Activated effector memory CD4-positive, alpha-beta T cell treated with anti-CD3 and anti-CD28 coated beads, Interleukin-2, amount 50 U/mL, for 16 hours (primary cell): ENCODE measurements around the gene MITF.
"Not testable (repeated sequence)": the region's sequence is repeated elsewhere in the genome, so short reads cannot be mapped to it uniquely, and the experiment has no call there.

Source experiments
- DNase-seq: peaks from one replicate; pipeline ENCODE4 v3.0.0-alpha.2; 2020

MITF gene

DNA sequence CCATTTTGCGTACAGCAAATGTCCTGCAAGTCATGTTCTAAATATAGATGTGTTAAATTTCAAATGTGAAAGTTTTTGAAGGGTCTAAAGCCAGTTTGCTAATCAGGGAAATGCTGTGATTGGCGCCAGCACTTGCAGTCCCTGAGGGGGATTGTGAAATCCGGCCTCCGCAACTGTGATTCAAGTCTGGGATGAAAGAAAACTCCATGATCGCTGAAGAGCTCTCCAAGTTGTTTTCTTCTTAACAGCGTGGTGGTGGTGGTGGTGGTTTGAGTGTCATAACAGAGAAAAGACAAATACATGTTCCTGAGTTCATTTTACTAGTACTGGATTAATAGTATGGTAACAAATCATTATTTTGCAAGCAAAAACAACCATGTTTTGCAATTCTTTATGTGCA lies 51.8 kb downstream of the MITF start:
- DNase-seq, result no peak

DNA sequence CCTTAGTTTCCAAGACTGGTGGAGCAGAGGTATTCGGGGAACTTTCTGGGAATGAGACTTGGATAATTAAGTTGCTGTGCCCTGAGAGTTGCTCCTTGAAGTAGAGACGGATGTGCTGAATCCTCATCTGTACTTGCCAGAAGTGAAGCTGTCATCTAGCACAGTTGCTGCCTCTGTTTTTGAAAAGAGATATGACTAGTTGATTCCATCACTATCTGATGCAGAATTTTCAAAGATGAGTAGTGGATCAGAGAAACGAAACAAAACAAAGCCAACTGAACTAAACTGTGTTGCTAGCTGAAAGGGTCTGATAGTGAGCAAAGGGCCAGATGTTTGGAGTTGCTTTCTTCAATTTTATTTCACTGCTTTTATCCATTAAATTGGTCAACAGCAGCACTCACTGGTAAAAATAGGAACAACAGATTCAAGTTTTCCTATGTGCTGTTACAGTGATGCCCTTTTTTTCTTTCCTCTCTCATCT lies 52.7 kb downstream of the MITF start:
- no peak for DNase-seq

DNA sequence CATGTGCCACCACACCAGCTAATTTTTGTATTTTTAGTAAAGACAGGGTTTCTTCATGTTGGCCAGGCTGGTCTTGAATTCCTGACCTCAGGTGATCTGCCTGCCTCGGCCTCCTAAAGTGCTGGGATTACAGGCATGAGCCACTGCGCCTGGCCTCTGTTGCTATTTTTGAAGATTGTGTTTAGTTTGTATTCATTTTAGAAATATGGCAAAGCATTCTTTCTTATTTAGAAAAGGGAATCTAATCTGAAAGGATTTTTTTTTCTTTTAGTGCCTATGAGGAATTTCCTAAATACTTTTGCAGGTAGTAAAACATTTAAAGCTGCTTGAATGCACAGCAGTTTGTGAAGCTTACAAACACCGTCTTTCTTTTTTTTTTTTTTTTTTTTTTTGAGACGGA lies 56.9 kb downstream of the MITF start:
- not testable (repeated sequence) for DNase-seq

DNA sequence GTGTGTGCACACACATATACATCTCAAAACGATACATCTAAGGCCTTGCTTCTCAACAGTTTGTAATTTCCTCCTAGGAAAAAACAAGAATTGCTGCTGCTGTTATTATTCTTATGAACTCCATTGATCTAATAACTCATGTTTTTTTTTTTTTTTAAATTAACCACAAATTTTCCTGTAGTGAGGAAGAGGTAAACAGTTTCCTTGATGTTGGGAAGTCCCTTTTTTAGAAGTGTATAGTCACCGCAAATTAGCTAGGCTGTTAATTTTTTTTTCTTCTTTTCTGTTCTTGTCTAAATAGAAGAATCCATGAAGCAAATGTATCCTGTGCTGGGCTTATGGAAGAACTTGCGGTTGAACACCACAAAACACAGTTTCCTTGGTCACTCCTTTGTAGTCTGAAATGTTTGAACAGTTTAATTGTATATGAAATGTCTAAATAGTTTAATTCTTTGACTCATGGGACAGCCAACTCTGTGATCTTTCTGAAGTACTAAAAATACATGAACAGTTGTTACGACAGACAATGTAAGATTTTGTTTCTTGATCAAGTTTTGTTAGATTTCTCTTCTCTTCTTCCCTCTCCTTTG lies 64.5 kb downstream of the MITF start:
- no peak for DNase-seq

DNA sequence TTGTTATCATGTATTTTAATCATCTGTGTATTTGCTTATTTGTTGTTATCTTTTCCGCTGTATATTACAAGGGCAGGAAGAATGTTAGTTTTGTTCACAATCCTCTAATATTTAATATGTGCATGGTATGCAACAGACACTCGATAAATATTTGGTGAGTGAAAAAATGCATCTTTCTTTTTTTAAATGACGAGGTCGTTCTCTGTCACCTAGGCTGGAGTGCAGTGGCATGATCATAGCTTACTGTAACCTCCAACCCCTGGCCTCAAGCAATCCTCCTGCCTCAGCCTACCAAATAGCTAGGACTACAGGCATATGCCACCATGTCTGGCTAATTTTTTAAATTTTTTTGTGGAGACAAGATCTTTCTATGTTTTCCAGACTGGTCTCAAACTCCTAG lies 66.2 kb downstream of the MITF start:
- no peak for DNase-seq

DNA sequence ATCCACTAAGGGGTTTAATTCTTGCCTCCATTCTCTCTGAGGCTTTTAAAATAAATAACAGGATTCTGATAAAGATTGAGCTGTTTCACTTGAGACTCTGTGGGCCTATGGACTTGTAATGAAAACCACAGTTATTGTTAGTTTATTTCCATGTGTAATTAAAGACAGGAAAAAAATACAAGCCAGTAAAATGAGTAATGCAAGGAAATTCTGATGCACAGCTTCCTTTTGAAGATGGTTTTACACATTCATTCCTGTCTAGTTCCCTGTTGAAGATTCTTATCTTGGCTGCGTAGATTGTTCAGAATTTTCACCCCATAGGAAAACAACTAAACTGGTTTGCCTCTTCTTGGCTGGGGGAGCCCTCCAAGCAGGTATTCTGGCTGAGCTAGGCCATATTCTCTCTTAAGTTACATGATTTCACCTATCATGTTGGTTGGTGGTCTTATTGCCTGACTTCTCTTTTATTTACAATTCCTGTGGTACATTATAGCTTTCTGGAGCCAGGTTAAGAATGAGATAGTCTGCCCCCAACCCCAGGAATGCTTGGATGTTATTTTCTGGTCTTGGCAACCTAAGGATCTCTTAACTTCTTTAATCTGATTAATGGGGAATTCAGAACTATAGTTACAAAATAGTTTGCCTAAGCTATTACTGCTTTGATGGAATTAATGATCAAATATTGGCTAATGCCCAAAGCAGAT lies 67.6 kb downstream of the MITF start:
- no peak for DNase-seq

DNA sequence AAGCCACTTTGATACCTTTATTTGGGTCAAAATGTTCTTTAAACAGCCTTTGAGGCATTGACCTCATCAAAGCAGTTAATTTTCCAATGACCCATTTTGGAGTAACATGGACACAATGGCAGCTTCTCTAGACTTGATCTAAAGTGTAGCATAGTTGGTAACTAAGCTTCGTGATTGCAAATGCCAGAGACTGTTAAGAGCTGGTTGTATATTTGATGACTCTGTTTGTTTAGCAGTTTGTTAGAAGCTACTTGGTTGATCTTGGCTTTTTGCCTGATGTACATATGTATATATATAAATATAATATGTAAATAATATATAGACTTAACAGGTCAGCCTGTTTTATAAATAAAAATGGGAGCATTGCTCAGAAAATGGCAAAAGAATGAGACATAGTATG lies 68.4 kb downstream of the MITF start:
- no peak for DNase-seq

DNA sequence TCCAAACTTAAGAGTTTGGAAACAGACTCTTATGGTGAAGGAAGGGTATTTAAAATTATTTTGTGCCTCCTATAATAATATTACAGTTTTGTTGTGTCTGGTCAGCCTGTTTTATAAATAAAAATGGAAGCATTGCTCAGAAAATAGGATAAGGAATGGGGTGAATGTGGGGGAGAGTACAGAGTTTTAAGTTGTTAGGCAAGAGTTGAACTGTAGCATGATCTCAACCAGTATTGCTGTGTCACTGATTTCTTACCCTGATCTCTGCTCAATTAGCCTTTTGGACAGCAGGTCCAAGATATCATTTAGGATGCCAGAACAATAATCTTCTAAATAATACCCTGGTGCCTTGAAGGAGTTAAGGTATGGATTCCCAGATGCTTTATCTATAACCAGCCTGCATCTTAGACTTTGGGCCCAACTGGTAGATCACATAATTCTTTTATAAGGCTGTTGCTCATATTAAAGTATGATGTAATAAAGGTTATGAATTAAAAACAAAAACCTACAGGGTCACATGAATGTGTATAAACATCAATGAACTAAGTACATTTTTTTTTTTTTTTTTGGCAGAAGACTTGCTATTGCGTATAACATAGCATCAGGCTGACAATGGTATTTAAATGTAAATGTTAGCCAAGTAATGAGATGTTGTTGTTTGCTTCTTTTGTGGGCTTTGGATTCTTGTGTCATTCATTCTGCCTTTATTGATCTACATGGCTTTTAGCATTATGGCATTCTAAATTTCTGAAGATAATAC lies 70.0 kb downstream of the MITF start:
- DNase-seq, result no peak

DNA sequence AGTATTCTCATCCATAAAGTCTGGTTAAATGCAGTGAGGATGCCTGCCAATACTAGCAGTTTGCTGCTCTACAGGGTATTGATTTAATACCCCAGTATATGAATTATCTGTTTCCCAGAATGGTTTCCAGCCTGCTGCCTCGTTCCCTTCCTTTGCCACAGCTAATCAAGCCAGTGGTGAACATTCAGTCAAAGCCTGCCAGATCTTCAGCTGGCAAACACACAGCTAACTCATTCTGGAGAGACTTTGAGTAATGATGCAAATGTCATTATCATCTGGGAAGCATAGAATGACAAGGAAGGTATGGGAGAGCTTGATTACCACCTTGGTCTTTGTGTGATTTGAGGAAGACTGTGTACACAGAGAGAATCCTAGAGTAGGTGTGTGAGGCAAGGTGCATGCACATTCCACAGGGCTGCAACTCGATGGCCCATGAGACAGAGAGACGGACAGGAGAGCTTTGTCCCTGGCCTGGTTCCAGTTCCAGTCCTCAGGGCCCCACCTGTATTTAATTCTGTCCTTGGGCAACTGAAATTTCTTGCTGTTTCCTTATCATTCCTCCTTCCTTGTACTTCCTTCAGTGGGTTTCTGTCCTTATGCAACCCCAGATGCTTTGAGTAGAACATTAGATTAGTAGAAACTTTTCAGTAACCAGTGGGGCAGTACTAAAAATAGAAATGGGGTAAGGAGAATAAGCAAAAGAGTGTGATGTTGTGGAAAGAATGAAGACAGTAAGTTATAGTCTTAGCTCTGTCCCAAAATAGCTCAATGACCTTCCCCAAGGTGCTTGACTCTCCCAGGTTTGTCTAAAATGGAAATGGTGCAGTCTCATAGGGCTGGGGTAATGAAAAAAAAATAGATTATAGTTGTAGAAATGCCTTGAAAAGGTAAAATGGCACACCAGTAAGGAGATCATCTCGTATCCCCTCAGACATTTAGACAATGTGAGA lies 72.5 kb downstream of the MITF start:
- no peak for DNase-seq

DNA sequence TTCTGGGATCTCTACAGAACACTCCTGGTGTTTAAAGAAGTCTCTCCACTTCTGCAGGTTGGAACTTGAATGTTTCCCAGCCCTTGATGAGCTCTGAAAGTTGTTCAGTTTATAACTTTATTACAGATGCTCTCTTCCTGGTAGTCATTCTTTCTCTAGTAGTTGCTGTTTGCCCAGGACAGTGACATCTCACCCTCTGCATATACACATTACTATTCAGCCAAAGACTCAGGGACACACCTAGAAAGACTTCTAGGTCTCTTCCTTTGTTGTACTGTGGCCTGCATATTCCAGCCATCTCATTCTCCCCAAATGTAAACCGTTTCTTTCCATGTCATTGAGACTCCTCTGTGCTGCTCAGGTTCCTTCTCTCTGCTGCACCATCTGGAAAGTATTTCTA lies 76.7 kb downstream of the MITF start:
- DNase-seq, result no peak

DNA sequence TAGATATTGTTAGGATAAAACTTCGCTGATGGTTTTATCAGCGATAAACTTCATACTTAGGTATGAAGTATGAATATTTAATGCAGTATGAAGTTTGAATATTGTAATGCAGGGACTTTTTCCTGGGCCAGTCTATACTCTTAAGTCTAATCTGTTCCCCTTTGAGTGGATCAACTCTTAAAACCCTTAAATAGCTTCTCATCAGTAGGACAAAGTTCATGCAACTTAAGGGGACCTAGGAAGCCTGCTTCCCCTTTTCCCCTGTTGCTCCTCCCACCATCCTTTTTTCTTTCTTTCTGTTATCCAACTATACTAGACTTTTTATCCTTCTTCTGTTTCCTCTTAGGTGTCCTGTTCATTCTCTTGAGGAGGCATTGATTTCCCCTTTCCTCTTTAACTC lies 78.7 kb downstream of the MITF start:
- DNase-seq, result no peak

DNA sequence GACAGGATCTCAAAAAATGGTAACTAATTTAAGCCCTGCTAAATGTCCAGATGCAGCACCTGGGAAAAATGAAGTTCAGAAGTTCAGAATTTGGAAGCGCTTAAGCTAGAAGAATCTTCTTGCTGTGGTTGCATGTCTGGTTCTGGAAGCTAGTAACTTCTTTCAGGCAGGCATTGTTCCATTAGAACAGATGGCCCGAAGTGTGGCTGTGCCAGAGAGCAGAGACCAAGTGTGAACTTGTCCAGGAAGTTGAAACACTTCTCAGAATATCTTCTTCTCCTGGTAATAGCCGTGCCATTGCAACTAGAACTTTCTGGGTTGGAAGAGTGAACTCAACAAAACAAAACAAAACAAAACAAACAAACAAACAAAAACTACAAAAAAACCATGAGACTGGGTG lies 80.0 kb downstream of the MITF start:
- DNase-seq, result no peak

DNA sequence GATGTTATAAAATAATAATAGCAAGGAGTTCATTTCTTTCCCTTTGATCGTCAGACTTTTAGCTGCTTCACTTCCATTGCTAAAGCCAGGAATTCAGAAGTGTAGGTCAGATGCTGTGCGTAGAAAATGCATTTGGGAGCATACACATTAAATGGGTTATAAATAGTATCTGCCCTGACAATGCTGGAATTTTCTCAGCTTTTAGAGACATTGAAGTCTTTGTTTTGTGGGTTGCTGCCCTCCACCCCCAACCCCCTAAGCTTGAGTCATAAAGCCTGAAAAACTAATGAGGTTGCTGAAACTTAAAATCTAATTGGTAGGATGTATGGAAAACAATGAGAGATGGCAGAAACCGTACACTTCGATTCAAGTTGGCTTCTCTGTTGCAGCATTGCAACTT lies 81.9 kb downstream of the MITF start:
- DNase-seq, result no peak

DNA sequence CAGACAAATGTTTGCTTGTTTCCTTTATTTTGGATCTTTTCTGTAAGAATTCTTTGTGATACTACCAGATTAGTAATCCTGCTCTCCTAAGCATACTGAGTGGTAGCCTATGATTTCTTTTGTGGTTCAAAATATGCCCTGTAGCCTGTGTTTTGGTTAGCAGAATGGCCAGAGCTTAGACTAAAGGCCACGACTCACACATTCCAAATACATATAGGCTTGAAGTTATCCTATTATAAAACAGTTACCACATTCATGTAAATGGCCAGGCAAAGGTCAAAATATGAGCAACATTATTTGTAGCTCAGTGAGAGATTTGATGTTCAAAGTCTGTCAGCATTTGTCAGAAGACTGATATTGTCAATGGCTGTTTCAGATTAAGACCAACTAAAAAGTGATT lies 84.5 kb downstream of the MITF start:
- DNase-seq, result no peak

DNA sequence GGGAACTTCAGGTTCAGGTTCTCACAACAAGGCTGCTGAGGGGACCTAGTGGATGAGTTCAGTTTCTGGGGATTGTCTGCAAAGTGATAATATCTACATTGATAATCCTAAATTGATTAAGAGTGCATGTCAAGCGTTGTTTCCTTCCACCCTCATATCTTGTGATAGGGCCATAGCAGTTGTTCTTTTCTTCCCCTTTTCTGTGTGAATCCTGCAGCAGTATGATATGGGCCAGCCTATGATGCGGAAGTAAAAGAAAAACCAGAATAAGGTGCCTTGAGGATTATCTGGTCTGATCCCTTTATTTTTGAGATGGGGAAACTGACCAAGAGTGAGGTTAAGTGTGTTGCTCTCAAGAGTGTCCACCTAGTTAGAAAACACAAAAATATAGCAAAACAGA lies 86.2 kb downstream of the MITF start:
- DNase-seq, result no peak

DNA sequence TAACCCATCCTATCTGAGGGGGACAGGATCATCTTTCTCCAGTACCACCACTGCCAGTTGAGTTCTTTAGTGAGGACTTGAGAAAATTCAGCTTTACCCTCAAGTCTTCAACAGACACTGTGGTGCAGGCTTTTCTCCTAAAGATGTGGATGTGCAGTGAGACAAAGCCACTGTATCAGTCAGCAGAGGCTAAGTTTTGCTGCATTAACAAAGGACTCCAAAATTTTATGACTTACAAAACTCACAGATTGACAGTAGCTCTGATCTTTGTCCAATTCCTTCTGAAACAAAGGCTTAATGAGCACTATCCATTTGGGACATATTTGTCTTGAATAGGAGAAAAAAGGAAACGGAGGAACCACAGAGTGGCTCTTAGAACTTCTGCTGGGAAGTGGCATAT lies 87.9 kb downstream of the MITF start:
- DNase-seq, result no peak

DNA sequence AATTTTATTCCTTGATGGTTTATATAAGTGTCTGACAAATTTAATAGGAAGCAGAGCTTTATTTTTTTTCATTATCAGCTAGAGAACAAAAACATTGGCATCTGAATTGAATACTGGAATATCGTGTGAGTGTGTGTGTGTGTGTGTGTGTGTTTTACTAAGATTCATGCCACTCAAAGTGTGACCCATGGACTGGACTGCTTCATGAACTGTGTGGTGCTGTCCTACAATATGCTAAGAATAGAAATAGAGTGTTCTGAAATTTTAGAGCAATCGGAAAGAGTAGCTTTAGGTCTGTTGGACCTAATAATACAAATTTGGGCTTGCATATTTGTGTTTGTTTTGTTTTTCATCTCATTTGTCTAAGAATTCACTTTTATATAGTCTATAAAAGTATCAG lies 89.6 kb downstream of the MITF start:
- no peak for DNase-seq

DNA sequence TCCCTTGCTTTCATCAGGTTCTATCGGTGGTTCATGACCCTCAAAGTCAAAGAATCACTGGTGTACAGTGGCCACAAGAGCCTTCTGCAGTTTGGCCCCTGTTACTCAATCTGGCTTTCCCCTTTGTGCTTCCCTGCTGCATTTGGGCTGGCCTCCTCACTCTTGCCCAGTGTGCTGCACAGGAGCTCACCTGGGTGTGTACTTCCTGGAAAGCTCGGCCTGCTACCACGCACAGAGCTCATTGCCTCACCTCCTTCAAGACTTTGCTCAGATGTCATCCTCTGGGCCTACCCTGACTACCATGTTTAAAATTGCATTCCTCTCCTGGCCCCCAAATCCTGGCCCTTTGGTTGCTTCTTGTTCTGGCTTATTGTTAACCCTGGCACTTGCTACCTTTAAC lies 90.9 kb downstream of the MITF start:
- DNase-seq, result no peak

DNA sequence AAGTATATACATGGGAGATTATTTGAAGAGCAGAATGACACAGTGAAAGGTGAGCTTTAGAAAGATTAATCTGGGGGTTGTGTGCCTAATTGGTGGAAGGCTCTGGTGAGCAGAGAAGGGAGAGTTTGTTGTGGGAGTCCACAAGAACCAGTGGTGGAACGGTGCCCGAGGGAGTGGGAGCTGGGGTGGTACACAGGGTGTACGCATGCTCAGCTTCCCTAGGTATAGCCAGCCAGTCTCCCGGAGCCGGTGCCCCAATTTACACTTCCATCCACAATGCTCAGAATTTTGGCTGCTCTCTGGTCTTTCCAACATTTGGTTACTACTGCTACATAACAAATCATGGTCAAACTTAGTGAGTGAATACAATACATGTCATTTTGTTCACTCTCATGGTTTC lies 92.5 kb downstream of the MITF start:
- no peak for DNase-seq

DNA sequence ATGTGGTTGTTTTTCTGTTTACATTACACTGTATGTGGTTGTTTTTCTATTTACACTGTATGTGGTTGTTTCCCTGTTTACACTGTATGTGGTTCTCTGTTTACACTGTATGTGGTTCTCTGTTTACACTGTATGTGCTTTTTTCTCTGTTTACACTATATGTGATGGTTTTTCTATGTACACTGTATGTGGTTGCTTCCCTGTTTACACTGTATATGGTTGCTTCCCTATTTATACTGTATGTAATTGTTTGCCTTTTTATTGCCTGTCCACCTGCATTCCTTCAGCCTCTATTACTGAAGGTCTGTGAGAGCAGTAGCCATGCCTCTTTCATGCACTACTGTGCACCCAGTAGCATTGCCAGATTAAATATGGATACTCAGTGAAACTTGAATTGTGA lies 94.3 kb downstream of the MITF start:
- DNase-seq, result no peak

DNA sequence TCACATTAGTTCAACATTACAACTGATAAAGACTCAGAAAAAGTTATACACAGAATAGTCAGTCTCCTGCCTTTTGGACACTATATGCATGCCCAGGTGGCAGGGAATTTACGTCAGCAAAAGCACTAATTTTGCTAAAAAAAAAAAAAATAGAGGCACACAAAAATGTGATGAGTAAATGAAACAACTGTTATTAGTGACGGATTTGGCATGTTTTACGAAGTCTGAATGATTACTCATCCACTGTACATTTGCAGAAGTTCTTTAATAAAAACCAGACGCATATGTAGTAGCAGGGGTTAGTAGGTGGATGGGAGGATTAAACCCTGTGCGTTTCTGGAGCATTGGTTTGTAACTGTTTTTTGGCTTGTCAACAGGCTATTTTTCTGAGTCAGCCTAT lies 99.0 kb downstream of the MITF start:
- DNase-seq, result no peak

DNA sequence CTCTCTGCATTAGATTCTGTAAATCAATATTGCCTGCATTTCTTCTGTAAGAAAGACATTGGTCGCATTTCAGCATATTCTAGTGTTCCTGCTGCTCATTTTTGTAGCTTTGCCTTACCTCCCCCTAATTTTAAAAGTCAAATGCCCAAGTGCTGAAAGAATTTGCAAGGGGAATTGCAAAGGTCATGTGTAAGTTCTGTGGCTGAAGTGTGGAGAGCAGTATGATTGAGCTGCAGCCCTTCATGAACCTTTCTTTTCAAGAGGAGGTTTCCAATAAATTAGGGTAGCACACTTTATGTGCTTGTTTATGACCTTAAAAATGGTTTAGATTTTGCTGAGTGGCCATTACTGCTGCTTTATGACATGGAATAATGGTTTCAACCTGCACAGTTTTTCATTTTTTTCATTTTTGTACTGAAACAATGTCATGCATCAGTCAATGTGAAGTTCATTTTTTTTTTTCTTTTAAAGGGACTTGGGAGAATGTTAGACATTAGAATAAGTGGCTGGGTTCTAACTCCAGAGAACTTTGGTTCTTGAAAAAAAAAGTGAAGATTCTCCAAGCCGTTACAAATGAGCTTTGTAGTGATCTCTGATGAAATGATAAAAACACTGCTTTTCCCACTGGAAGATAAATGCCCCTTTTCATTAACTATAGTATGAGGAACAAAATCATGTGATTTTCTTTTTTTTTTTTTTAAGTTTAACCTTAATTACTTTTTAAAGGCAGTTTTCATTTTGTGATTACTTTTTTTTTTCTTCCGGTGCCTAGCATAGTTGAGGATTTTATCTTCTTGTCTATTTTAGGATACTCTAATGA lies 99.6 kb downstream of the MITF start:
- no peak for DNase-seq
